ENCODE results near the gene NR2F6. TPM values are rescaled to one million over a fixed set of nuclear protein-coding genes. Genes with fewer than 3 reads are reported as not detected.

The NR2F6 gene
- total RNA-seq, 1 experiment from 2014 or later, result 35.2 TPM

GRCh38 chr19:17226002-17226933 is 19.5 kb downstream of the NR2F6 start, which contains the start of gene OCEL1:
Gene OCEL1 (plus strand): TSS chr19:17226226. CDS start chr19:17226248, 22 bp downstream.
- in situ Hi-C loops (cut with HindIII; ENCODE audit: low pct_unique_long_range_greater_than_20kb, low sequenced_read_pairs), result no loop called here

GRCh38 chr19:17225053-17225452 is 20.7 kb downstream of the NR2F6 start:
- no peak for DNase-seq (ENCODE audit: low read depth, low spot score)
- in situ Hi-C loops (cut with HindIII; ENCODE audit: low pct_unique_long_range_greater_than_20kb, low sequenced_read_pairs), result no loop called here

More at GRCh38 chr19:17226002-17226933, 19.5 kb downstream of the NR2F6 start, which contains the start of gene OCEL1:
- peak; percentile 96 for DNase-seq (ENCODE audit: low read depth, low spot score)

- in situ Hi-C loops (cut with HindIII; ENCODE audit: low pct_unique_long_range_greater_than_20kb, low sequenced_read_pairs), result no loop called here
- no peak for DNase-seq (ENCODE audit: low read depth, low spot score)
Observed at GRCh38 chr19:17220207-17220758, 25.4 kb downstream of the NR2F6 start.

GRCh38 chr19:17219286-17219685 is 26.4 kb downstream of the NR2F6 start:
- in situ Hi-C loops (cut with HindIII; ENCODE audit: low pct_unique_long_range_greater_than_20kb, low sequenced_read_pairs), result no loop called here
- no peak for DNase-seq (ENCODE audit: low read depth, low spot score)

- DNase-seq (ENCODE audit: low read depth, low spot score), result no peak
- in situ Hi-C loops (cut with HindIII; ENCODE audit: low pct_unique_long_range_greater_than_20kb, low sequenced_read_pairs), result no loop called here
Observed at GRCh38 chr19:17216058-17216670, 29.6 kb downstream of the NR2F6 start.

DNA sequence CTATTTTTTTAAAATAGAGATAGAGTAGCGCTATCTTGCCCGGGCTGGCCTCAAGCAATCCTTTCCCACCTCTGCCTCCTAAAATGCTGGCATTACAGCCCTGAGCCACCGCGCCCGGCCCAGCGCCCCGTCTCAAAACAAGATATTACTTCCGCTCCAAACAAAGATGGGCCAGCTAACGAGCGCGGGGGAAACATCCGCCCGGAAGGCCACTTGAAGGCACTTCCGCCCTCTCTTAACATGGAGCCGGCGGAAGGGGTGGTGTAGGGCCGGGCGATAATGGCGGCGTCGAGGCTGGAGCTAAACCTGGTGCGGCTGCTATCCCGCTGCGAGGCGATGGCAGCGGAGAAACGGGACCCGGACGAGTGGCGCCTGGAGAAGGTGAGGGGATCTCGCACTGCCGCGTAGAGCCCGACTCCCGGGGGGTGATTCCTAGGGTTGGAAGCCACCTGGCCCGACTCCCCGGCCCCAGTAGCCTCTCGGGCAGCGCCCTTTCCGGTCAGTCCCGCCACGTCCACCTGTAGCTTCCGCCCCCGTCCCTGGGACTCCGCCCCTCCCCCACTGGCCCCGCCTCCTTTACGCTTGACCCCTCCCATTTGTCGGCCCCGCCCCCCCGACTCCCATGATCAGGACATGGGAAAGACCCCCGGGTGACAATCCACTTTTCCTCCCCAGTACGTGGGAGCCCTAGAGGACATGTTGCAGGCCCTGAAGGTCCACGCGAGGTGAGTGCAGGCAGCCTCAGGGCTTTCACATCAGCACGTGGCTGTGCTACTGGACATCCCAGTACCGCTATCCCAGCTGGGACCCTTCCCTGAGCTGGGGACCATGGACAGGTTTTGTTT is 30.4 kb downstream of the NR2F6 start, which contains the start of gene USE1:
TSS of gene USE1 (plus strand) at position 231 of the 845 bp plus-strand sequence. CDS start at position 280, 49 bp downstream.
- in situ Hi-C loops (cut with HindIII; ENCODE audit: low pct_unique_long_range_greater_than_20kb, low sequenced_read_pairs), result no loop called here
- DNase-seq (ENCODE audit: low read depth, low spot score), result peak; percentile 74

- DNase-seq (ENCODE audit: low read depth, low spot score), result no peak
- in situ Hi-C loops (cut with HindIII; ENCODE audit: low pct_unique_long_range_greater_than_20kb, low sequenced_read_pairs), result no loop called here
Observed at GRCh38 chr19:17214508-17215126, 31.1 kb downstream of the NR2F6 start.

- in situ Hi-C loops (cut with HindIII; ENCODE audit: low pct_unique_long_range_greater_than_20kb, low sequenced_read_pairs), result no loop called here
- DNase-seq (ENCODE audit: low read depth, low spot score), result no peak
Observed at GRCh38 chr19:17213334-17213733, 32.4 kb downstream of the NR2F6 start.

DNA sequence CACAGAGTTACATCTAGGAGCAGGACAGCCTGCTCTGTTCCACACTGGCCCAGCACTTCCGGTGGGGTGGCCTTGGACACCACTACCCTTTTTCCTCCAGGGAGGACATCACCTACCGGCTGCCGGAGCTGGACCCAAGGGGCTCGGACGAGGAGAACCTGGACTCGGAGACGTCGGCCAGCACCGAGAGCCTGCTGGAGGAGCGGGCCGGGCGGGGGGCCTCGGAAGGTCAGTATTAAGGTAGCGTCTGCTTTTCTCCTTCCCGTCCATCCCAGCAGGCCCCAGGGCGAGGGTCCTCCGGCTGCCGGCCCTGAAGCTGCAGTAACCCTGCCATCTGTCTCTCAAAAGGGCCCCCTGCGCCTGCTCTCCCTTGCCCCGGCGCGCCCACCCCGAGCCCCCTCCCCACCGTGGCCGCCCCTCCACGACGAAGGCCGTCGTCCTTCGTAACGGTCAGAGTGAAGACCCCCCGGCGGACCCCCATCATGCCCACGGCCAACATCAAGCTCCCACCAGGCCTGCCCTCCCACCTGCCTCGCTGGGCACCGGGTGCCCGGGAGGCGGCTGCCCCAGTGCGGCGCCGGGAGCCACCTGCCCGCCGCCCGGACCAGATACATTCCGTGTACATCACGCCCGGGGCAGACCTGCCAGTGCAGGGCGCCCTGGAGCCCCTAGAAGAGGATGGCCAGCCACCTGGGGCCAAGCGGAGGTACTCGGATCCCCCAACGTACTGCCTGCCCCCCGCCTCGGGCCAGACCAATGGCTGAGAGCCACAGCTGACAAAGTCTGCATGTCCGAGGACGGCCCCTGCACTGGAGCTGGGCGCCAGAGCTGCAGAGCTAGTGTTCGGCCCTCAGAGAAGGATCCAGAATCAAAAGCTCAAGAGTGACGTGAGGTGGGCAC is 33.9 kb downstream of the NR2F6 start:
- no peak for DNase-seq (ENCODE audit: low read depth, low spot score)
- in situ Hi-C loops (cut with HindIII; ENCODE audit: low pct_unique_long_range_greater_than_20kb, low sequenced_read_pairs), result no loop called here

DNA sequence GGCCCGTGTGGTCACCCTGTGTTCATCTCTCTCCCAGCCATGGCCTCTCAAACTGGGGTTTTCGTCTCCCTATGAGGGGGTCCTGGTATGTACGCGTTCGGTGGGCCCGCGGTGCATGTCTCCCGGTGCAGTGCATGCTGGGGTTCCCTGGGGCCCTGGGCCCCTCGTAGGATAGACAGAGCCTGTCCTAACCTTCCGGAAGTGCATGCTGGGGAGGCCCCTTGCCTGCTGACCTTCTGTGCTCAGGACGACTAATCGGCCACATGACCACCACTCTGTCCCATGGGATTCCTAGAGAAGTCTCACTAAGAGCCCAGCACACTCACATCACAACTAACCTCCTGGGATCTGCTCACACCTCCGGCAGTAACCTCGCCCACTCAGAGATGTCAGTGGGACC is 35.4 kb downstream of the NR2F6 start:
- in situ Hi-C loops (cut with HindIII; ENCODE audit: low pct_unique_long_range_greater_than_20kb, low sequenced_read_pairs), result no loop called here
- peak; percentile 40 for DNase-seq (ENCODE audit: low read depth, low spot score)

DNA sequence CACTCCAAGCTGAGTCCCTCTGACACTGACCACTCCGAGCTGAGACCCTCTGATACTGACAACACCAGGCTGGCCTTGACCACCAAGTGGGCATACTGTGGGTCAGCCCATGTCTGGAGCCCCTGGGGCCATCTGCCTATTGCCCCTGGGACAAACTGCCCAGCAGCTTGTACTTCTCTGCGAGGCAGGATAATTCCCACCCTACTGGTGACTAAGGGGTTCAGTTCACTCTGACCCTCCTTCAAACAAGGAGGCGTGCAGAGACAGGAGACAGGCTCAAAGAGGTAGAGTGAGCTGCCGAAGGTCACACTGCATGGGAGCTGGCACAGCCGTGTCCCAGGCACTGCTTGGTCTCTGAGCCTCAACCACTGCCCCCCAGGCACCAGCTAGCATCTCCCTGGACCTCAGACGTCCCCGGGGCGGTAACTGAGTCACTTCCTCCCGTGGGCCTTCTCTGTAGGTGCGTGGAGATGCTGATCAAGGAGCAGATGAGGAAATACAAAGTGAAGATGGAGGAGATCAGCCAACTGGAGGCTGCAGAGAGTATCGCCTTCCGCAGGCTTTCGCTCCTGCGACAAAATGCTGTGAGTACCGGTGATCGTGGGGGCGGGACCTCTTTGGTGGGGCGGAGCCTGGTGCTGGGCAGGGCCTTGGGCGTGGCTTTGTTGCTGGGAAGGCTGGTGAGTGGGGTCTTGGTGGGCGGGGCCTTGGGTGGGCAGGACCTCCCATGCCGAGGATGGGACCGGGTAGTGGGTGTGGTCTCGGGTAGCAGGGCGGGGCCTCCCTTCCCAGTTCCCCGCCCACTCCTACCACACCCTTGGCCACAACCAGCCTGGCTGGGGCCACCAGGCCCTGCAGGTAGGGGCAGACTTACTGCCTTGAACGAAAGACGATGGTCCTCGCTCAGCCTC is 36.3 kb downstream of the NR2F6 start:
- DNase-seq (ENCODE audit: low read depth, low spot score), result peak; percentile 89
- in situ Hi-C loops (cut with HindIII; ENCODE audit: low pct_unique_long_range_greater_than_20kb, low sequenced_read_pairs), result no loop called here

DNA sequence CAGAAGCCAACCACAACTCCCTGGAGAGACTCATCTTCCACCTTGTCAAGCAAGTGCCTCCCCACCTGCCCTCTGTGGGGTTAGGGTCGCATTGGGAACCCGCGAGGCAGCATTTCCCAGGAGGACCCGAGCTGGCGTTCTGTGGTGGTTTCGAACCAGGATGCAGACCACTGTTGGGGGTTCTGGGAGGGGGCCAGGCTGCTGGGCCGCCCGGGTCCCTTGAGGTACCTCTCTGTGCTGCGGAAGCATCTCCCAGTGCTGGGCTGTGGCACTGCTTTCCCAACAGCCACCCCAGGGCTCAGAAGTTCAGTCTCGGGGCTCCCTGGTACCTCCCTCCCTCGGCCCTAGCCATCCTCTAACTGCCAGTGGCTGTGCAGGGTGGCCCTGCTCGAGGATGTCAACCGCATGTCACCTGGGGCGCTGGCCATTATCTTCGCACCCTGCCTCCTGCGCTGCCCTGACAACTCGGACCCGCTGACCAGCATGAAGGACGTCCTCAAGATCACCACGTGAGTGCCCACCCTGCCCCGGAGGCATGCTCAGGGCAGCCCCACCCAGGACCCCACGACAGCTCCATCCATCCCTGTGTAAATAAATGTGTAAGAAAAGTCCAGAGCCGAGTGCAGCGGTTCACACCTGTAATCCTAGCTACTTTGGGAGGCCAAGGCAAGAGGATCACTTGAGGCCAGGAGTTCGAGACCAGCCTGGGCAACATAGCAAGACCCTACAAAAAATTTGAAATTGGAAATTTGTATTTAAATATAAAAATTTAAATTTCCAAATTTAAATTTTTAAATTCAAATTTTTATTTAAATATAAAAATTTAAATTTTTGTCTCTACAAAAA is 38.8 kb downstream of the NR2F6 start:
- DNase-seq (ENCODE audit: low read depth, low spot score), result no peak
- in situ Hi-C loops (cut with HindIII; ENCODE audit: low pct_unique_long_range_greater_than_20kb, low sequenced_read_pairs), result no loop called here

DNA sequence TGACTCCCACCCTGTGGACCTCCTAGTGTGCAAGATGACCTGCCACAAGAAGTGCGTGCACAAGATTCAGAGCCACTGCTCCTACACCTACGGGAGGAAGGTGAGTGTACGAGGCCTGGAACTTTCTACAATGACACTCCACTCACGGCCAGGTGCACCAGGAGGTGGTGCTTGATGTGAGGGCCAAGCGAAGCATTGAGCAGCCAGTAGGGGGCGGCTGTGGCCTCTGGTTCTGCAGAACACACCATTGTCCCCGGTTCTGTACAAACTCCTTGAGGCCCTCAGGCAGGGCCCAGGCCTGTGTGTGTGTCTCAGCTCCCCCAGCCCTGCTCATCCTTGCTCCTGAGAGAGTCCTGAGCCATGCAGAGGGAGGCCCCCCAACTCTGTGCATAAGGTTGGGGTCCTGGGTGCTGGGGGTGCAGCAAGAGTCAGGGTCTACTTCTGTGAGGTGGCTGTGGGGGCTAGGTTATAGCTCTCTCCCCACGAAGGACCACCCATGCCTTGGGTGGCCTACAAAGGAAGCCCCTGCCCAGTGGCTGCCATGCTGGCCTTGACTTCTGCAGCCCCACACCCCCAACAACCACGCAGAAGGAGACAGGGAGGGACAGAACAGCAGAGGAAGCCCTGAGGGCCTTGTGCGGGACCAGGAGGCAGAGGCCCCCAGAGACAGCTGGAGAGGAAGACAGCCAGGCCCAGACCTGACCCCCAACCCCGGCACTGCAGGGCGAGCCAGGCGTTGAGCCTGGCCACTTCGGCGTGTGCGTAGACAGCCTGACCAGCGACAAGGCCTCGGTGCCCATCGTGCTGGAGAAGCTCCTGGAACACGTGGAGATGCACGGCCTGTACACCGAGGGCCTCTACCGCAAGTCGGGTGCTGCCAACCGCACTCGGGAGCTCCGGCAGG is 40.2 kb downstream of the NR2F6 start:
- DNase-seq (ENCODE audit: low read depth, low spot score), result peak; percentile 41
- in situ Hi-C loops (cut with HindIII; ENCODE audit: low pct_unique_long_range_greater_than_20kb, low sequenced_read_pairs), result no loop called here

DNA sequence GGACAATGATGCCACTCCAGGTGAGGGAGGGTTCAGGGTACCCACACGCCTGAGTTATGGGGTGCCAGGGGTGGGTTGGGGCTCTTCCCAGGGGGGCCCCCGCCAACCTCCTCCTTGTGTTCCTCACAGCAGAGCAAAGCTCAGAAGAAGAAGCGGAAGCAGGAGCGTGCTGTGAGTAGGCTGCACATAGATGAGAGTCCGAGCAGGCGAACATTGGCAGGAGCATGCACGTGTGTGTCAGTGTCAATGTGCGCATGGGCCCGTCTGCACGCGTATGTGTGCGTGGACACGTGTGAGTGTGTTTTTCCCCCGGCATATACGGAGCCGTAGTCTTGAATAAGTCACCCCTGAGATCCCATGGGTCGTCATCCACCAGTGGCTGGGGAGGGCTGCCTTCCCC is 43.0 kb downstream of the NR2F6 start:
- in situ Hi-C loops (cut with HindIII; ENCODE audit: low pct_unique_long_range_greater_than_20kb, low sequenced_read_pairs), result no loop called here

More for the DNA sequence above, 43.0 kb downstream of the NR2F6 start:
- no peak for DNase-seq (ENCODE audit: low read depth, low spot score)

All from SK-MEL-5 (cell line).